ENCODE measurements around the gene SPRED2.
"Not testable (repeated sequence)": the region's sequence is repeated elsewhere in the genome, so short reads cannot be mapped to it uniquely, and the experiment has no call there.

The SPRED2 gene

DNA sequence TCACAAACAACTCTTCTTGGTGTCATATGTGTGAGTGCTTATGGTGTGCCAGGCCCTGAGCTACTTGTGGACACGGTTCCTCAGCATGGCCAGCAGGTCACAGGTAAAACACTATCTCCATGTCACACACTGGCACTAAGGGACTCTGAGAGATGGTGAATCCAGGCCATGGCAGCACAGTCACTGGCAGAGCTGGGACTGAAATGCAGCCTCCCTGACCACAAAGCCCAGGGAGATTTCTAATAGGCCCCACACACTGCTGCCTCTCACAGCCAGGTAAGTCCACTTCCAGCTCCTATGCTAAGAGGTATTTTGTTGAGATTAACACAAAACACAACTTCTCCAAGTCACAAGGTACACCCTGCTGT is 112.7 kb downstream of the SPRED2 start:
- peak; percentile 44 for FAIRE-seq
- no peak for TF ChIP-seq POLR2AphosphoS5 (IDR thresholded peaks at IDR 0.05; ENCODE audit: low read depth, low read length)
- TF ChIP-seq POLR2A (IDR thresholded peaks at IDR 0.05; ENCODE audit: low read depth, low read length), result no peak
- TF ChIP-seq TAF1 (IDR thresholded peaks at IDR 0.05; ENCODE audit: borderline replicate concordance, low read depth, low read length), result no peak
- no peak for DNase-seq (ENCODE audit: insufficient read length)

DNA sequence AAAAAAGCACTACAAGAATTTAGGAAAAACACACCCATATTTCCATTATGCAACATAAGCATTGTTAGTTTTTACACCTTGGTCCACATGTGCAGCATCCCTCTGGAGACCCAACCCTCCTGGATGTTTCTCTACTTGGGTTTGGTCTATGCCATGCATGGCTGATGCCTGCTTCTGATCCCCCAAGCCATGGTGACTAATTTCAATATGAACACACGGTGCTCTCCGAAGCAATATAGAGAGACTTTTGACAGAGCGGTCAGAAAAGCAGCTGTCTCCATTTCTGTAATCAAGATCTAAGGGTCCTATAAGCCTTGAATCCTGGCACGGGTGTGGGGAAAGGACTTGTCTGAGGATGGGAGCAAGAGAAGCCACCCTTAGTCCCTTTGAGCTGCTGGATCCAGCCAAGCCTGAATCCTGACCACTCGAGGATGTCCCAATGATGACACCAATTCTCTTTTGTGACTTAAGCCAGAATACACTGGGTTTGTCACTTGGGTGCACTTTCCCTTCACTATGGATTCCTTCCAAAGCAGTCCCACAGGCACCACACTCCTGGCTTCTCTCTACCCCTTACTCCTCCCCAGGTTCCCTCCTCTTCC is 113.2 kb downstream of the SPRED2 start:
- DNase-seq (ENCODE audit: insufficient read length) (no peak), FAIRE-seq (peak; percentile 58)
- TF ChIP-seq POLR2AphosphoS5 (IDR thresholded peaks at IDR 0.05; ENCODE audit: low read depth, low read length) (no peak), TAF1 (IDR thresholded peaks at IDR 0.05; ENCODE audit: borderline replicate concordance, low read depth, low read length) (no peak), POLR2A (IDR thresholded peaks at IDR 0.05; ENCODE audit: low read depth, low read length) (no peak)

GRCh38 chr2:65317841-65318240 is 114.6 kb downstream of the SPRED2 start:
- DNase-seq (ENCODE audit: insufficient read length), result no peak
- TF ChIP-seq TAF1 (IDR thresholded peaks at IDR 0.05; ENCODE audit: borderline replicate concordance, low read depth, low read length) (no peak), POLR2A (IDR thresholded peaks at IDR 0.05; ENCODE audit: low read depth, low read length) (no peak), POLR2AphosphoS5 (IDR thresholded peaks at IDR 0.05; ENCODE audit: low read depth, low read length) (no peak)
- FAIRE-seq, result no peak

GRCh38 chr2:65317351-65317750 is 115.0 kb downstream of the SPRED2 start:
- not testable (repeated sequence) for DNase-seq (ENCODE audit: insufficient read length); FAIRE-seq

GRCh38 chr2:65316072-65316471 is 116.3 kb downstream of the SPRED2 start:
- FAIRE-seq (no peak), DNase-seq (ENCODE audit: insufficient read length) (no peak)
- TF ChIP-seq POLR2AphosphoS5 (IDR thresholded peaks at IDR 0.05; ENCODE audit: low read depth, low read length) (no peak), POLR2A (IDR thresholded peaks at IDR 0.05; ENCODE audit: low read depth, low read length) (no peak), TAF1 (IDR thresholded peaks at IDR 0.05; ENCODE audit: borderline replicate concordance, low read depth, low read length) (no peak)

DNA sequence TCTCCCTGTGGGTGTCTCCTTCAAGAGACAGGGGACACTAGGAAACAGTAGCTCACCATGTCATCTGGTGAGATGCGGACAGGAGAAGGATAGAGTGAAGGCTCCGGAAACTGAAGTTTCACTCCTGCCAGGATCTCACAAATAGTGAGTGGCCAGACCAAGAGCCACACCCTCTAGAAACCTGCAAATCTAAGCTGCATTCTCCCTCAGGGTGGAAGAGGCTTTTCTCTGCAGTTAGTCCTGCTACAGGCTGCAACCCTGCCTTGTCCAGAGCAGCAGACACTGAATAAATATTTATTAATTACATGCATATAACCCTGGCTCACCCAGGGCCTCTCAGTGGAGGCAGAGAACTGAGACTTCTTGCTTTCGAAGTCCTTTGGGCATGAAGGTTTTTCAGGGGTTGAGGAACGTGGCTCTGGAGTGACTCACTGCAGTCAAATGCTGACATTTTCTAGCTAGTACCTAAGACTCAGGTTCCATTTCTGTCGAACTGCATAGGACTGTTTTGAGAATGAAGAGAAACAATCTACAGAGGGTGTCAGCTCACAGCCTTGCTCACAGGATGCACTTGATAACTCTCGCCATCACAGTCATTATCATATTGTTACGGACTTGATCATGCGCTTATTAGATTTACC is 117.5 kb downstream of the SPRED2 start:
- no peak for DNase-seq (ENCODE audit: insufficient read length)
- TF ChIP-seq POLR2A (IDR thresholded peaks at IDR 0.05; ENCODE audit: low read depth, low read length) (no peak), TAF1 (IDR thresholded peaks at IDR 0.05; ENCODE audit: borderline replicate concordance, low read depth, low read length) (no peak), POLR2AphosphoS5 (IDR thresholded peaks at IDR 0.05; ENCODE audit: low read depth, low read length) (no peak)
- no peak for FAIRE-seq

DNA sequence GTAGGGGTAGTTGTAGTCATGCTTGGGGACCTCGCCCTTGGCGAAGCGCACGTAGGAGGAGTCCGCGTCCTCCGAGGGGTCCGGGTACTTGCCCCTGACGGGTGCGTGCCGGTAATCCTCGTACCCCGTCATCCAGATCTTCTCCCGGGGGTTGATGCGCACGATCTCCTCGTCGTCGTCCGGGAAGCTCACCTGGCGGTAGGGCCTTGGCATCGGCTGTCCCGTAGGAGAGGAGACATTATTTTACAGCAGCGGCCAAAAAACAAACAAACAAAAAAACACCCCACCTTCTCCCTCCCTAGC is 118.5 kb downstream of the SPRED2 start:
- FAIRE-seq (no peak), DNase-seq (ENCODE audit: insufficient read length) (no peak)
- no peak for TF ChIP-seq POLR2AphosphoS5 (IDR thresholded peaks at IDR 0.05; ENCODE audit: low read depth, low read length)
- no peak for TF ChIP-seq POLR2A (IDR thresholded peaks at IDR 0.05; ENCODE audit: low read depth, low read length)
- no peak for TF ChIP-seq TAF1 (IDR thresholded peaks at IDR 0.05; ENCODE audit: borderline replicate concordance, low read depth, low read length)

GRCh38 chr2:65313126-65313953 is 119.1 kb downstream of the SPRED2 start:
- no peak for TF ChIP-seq POLR2A (IDR thresholded peaks at IDR 0.05; ENCODE audit: low read depth, low read length)
- no peak for TF ChIP-seq POLR2AphosphoS5 (IDR thresholded peaks at IDR 0.05; ENCODE audit: low read depth, low read length)
- no peak for TF ChIP-seq TAF1 (IDR thresholded peaks at IDR 0.05; ENCODE audit: borderline replicate concordance, low read depth, low read length)
- no peak for DNase-seq (ENCODE audit: insufficient read length)
- no peak for FAIRE-seq

DNA sequence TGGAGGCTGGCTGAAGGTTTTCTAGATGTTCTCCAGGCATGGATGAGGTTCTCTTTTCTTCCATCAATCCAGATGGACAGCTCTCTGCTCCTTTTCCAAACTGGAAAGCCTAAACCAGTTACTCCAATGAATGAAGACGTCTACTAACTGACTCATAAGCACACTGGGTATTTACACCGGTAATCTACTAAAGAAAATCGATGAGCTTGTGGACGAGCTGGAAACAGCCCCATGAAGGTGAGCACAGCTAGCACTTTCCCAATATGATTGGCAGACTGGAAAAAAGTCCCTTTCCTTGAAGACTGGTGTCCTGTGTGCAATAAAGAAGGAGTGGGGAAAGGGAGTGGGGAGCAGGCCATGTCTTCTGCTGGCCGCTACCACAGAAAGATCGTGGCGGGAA is 120.8 kb downstream of the SPRED2 start:
- DNase-seq (ENCODE audit: insufficient read length) (no peak), FAIRE-seq (no peak)
- TF ChIP-seq POLR2A (IDR thresholded peaks at IDR 0.05; ENCODE audit: low read depth, low read length) (no peak), TAF1 (IDR thresholded peaks at IDR 0.05; ENCODE audit: borderline replicate concordance, low read depth, low read length) (no peak), POLR2AphosphoS5 (IDR thresholded peaks at IDR 0.05; ENCODE audit: low read depth, low read length) (no peak)

DNA sequence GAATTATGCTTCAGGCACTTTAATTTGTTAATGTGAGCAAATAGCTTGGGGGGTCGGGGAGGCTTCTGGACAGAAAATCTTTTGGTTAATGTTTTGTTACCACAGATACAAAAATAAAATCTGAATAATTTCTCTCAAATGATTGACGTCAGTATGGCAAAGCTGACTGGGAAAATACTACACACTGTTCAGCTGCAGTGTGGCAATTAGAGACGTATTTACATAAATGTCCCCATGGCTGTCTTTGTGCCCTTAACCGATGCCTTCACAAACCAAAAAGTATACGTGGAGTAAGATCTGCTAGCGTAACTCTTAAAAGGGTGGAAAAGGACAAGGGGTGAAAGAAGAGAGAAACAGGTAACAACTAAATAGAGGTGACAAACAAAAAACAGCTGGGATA is 121.3 kb downstream of the SPRED2 start:
- no peak for TF ChIP-seq TAF1 (IDR thresholded peaks at IDR 0.05; ENCODE audit: borderline replicate concordance, low read depth, low read length)
- no peak for TF ChIP-seq POLR2AphosphoS5 (IDR thresholded peaks at IDR 0.05; ENCODE audit: low read depth, low read length)
- no peak for TF ChIP-seq POLR2A (IDR thresholded peaks at IDR 0.05; ENCODE audit: low read depth, low read length)
- no peak for DNase-seq (ENCODE audit: insufficient read length)
- FAIRE-seq, result no peak

- DNase-seq (ENCODE audit: insufficient read length), result no peak
- FAIRE-seq, result no peak
- TF ChIP-seq POLR2AphosphoS5 (IDR thresholded peaks at IDR 0.05; ENCODE audit: low read depth, low read length) (no peak), TAF1 (IDR thresholded peaks at IDR 0.05; ENCODE audit: borderline replicate concordance, low read depth, low read length) (no peak), POLR2A (IDR thresholded peaks at IDR 0.05; ENCODE audit: low read depth, low read length) (no peak)
Measured at GRCh38 chr2:65309699-65310098, 122.7 kb downstream of the SPRED2 start.

DNA sequence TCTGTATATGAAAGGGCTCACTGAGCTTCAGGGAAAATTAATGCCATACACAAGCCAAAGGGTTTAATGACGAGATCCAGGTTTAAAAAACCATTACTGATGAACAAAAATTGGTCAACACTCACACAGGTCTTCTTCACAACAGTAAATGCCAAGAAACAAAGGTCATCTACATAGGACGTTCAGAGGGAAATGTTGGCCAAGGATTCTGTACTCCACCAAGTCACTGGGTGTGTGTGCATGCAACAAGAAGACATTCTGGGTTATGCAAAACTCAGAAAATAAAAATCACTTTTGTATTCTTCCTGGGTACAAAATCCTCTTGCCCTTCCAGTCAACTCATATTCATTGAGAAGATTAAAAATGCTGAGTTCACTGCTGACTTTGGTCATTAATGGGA is 126.5 kb downstream of the SPRED2 start:
- FAIRE-seq (no peak), DNase-seq (ENCODE audit: insufficient read length) (no peak)
- no peak for TF ChIP-seq TAF1 (IDR thresholded peaks at IDR 0.05; ENCODE audit: borderline replicate concordance, low read depth, low read length)
- no peak for TF ChIP-seq POLR2A (IDR thresholded peaks at IDR 0.05; ENCODE audit: low read depth, low read length)
- no peak for TF ChIP-seq POLR2AphosphoS5 (IDR thresholded peaks at IDR 0.05; ENCODE audit: low read depth, low read length)
